ENCODE data around the gene RWDD1.

DNA sequence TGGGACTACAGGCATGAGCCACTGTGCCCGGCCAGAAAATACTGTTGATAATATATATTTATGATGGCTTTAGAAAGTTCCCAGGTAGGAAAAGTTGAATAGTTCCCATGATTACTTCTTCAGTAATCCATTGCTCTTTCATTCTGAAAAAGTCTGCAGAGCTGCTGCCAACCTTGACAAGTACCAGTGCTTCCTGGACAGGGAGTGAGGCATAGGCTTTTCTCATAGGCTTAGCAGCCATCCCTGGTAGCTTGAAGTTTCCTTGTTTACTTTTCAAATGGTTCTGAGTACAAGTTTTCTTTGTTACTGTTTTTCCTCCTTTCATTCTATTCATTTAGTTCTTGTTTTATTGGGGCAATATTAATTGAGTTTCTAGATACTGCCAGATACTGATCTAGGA lies 7.8 kb downstream of the RWDD1 start:
- no peak for TF ChIP-seq EZH2 (IDR thresholded peaks at IDR 0.05; ENCODE audit: low read depth)
- TF ChIP-seq, protein P1, sequence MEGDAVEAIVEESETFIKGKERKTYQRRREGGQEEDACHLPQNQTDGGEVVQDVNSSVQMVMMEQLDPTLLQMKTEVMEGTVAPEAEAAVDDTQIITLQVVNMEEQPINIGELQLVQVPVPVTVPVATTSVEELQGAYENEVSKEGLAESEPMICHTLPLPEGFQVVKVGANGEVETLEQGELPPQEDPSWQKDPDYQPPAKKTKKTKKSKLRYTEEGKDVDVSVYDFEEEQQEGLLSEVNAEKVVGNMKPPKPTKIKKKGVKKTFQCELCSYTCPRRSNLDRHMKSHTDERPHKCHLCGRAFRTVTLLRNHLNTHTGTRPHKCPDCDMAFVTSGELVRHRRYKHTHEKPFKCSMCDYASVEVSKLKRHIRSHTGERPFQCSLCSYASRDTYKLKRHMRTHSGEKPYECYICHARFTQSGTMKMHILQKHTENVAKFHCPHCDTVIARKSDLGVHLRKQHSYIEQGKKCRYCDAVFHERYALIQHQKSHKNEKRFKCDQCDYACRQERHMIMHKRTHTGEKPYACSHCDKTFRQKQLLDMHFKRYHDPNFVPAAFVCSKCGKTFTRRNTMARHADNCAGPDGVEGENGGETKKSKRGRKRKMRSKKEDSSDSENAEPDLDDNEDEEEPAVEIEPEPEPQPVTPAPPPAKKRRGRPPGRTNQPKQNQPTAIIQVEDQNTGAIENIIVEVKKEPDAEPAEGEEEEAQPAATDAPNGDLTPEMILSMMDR (conservative IDR thresholded peaks at IDR 0.05) = no peak
